Prostate gland (tissue), 2 donors: Measurements from ENCODE around the gene MDFIC2. TPM values are rescaled to one million over a fixed set of nuclear protein-coding genes. Genes with fewer than 3 reads are reported as not detected.
"Not testable (repeated sequence)": the region's sequence is repeated elsewhere in the genome, so short reads cannot be mapped to it uniquely, and the experiment has no call there.

ENCODE experiments used
- DNase-seq: peaks from one replicate; pipeline ENCODE4 v3.0.0-alpha.2; 2019; ENCODE audit warnings: low spot score
- H3K27ac ChIP-seq, 2 donors: fragments of 200-600 bp; sonication (generic); 2 replicates each; pipeline ENCODE4 v1.5.1; 2017 to 2019
- H3K27me3 ChIP-seq: fragments of 200-600 bp; sonication (generic); replicated peaks from 2 replicates; pipeline ENCODE4 v1.5.1; 2019; ENCODE audit not compliant: insufficient read depth
- H3K36me3 ChIP-seq, 2 donors: fragments of 200-600 bp; sonication (generic); 1 replicate in 1 of 2; 2 replicates in 1 of 2; pipeline versions ENCODE4 v1.5.1 to v1.8.1; 2017 to 2019
- H3K4me1 ChIP-seq: fragments of 200-600 bp; sonication (generic); replicated peaks from 2 replicates; pipeline ENCODE4 v1.5.1; 2019
- H3K4me3 ChIP-seq, 2 donors: fragments of 200-600 bp; sonication (generic); 2 replicates each; pipeline ENCODE4 v1.5.1; 2017 to 2019
- H3K9me3 ChIP-seq: fragments of 200-600 bp; sonication (generic); 2 replicates; pipeline ENCODE4 v1.5.1; 2017
- POLR2A ChIP-seq: fragments of 450-650 bp; IDR thresholded peaks from one replicate; pipeline ENCODE4 v1.6.1; 2016; ENCODE audit warnings: antibody characterized with exemption, mild to moderate bottlenecking
- POLR2AphosphoS5 ChIP-seq: sonication (generic); formaldehyde crosslinking; IDR thresholded peaks from one replicate; pipeline ENCODE4 v1.6.1; 2017; ENCODE audit warnings: antibody characterized with exemption
- WGBS: methylation state at CpG from one replicate; pipeline ENCODE4 v1.1.5; 2018; 5-methylcytosine and 5-hydroxymethylcytosine counted together
- intact Hi-C: fragments of 100-400 bp; cut with DNase I; formaldehyde crosslinking; loops from one replicate; pipeline ENCODE4 v1.14.2; 2022
- total RNA-seq, 2 donors: library from RNA; depleted of rRNA; stranded (reverse); fragments of >200 nt; gene quantifications; one replicate each; pipeline ENCODE4 v1.1.0, GENCODE V29; 2016
- TF ChIP-seq, protein P1 (sequence below), 4 experiments: fragments of 200-600 bp in 2 of 4; fragments of 450-650 bp in 2 of 4; sonication (generic) in 2 of 4; IDR thresholded peaks; 1 replicate in 3 of 4; 2 replicates in 1 of 4; pipeline ENCODE4 v1.5.1; 2016 to 2019; ENCODE audit warnings: antibody characterized with exemption in 4 of 4, mild to moderate bottlenecking in 2 of 4, moderate library complexity in 2 of 4

The MDFIC2 gene
- total RNA-seq, 2 donors from 2014 or later: not detected

DNA sequence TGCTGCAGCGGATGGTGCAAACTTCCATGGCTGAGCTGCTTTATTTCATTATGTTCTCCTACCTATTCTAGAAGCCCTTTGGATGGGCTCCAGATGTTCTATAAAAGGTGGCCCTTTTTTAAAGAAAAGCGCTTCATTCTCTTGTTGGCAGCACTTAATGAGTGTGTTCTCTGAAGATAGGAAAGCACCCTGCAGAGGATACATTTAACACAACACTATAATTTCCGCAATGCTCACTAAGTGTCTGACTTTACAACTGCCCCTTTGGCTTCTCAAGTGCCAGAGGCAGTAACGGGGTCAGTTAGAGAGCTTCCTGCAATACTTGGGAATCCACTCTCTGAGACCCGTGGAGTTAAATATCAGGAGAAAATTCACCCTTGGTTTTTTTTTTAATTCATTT is 88.1 kb downstream of the MDFIC2 start:
- no peaks in the 10 kb centered on the region for H3K27me3 ChIP-seq

DNA sequence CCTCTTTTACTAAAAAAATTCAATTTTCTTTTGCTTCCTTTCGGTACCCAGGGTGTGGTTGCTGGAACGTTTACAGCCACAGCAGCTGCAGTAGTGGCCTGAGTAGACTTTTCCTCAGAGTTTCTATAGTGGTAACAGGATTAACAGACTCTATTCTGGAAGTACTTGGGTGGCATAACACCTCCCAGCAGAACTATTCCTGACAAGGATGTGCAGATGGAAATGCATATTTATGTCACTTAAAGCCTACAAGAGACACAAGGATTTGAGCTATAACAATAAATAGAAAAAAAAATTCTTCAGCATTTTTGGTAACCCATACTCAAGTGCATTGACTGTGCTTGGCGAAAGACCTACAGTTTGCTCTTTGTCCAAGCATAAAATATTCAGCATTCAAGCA is 94.0 kb downstream of the MDFIC2 start:
- intact Hi-C loops: no loop called here
- TF ChIP-seq POLR2A: no peak
- TF ChIP-seq, protein P1, sequence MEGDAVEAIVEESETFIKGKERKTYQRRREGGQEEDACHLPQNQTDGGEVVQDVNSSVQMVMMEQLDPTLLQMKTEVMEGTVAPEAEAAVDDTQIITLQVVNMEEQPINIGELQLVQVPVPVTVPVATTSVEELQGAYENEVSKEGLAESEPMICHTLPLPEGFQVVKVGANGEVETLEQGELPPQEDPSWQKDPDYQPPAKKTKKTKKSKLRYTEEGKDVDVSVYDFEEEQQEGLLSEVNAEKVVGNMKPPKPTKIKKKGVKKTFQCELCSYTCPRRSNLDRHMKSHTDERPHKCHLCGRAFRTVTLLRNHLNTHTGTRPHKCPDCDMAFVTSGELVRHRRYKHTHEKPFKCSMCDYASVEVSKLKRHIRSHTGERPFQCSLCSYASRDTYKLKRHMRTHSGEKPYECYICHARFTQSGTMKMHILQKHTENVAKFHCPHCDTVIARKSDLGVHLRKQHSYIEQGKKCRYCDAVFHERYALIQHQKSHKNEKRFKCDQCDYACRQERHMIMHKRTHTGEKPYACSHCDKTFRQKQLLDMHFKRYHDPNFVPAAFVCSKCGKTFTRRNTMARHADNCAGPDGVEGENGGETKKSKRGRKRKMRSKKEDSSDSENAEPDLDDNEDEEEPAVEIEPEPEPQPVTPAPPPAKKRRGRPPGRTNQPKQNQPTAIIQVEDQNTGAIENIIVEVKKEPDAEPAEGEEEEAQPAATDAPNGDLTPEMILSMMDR (IDR thresholded peaks at IDR 0.05): no peak
- TF ChIP-seq POLR2AphosphoS5: no peak
- 62% methylated on average over 3 of the region's 3 CpGs for WGBS
- H3K4me1 ChIP-seq: no peaks in the 10 kb centered on the region
- no peaks in the 10 kb centered on the region for H3K27me3 ChIP-seq
- DNase-seq: no peak
- H3K36me3 ChIP-seq: no peaks in the 10 kb centered on the region
- no peaks in the 10 kb centered on the region for H3K9me3 ChIP-seq
- no peak overlapping the region for H3K27ac ChIP-seq
- H3K4me3 ChIP-seq: no peak overlapping the region

More for the DNA sequence above, 88.1 kb downstream of the MDFIC2 start:
- Histone ChIP-seq H3K9me3 (no peaks in the 10 kb centered on the region), H3K4me1 (no peaks in the 10 kb centered on the region), H3K27ac (no peak overlapping the region), H3K4me3 (no peak overlapping the region), H3K36me3 (no peaks in the 10 kb centered on the region)
- TF ChIP-seq POLR2AphosphoS5: no peak
- no peak for TF ChIP-seq POLR2A
- TF ChIP-seq, protein P1 (IDR thresholded peaks at IDR 0.05): no peak
- WGBS: 52% methylated on average over 5 of the region's 5 CpGs
- intact Hi-C loops: no loop called here
- DNase-seq: no peak

DNA sequence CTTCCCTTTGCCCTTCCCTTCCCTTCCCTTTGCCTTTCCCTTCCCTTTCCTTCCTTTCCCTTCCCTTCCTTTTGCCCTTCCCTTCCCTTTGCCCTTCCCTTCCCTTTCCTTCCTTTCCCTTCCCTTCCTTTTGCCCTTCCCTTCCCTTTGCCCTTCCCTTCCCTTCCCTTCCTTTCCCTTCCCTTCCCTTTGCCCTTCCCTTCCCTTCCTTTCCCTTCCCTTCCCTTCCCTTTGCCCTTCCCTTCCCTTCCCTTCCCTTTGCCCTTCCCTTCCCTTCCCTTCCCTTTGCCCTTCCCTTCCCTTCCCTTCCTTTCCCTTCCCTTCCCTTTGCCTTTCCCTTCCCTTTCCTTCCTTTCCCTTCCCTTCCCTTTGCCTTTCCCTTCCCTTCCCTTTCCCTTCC is 101.2 kb downstream of the MDFIC2 start:
- H3K4me1 ChIP-seq, intact Hi-C loops, H3K4me3 ChIP-seq, H3K36me3 ChIP-seq, H3K9me3 ChIP-seq, H3K27me3 ChIP-seq, DNase-seq, H3K27ac ChIP-seq: not testable (repeated sequence)

DNA sequence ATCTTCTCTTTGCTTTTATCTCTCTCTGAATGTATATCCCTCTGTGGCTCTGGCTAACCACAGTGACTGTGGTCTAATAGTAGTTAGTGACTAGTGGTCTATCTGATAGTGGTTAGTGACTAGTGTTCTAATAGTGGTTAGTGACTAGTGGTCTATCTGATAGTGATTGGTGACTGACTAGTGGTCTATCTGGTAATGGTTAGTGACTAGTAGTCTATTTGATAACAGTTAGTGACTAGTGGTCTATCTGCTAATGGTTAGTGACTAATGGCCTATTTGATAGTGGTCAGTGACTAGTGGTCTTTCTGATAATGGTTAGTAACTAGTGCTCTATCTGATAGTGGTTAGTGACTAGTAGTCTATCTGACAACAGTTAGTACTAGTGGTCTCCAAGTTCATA is 110.5 kb downstream of the MDFIC2 start:
- no peak for DNase-seq
- H3K27ac ChIP-seq: no peak overlapping the region
- no peaks in the 10 kb centered on the region for H3K9me3 ChIP-seq
- H3K36me3 ChIP-seq: no peaks in the 10 kb centered on the region
- no peak overlapping the region for H3K4me3 ChIP-seq
- H3K4me1 ChIP-seq: no peaks in the 10 kb centered on the region
- no peaks in the 10 kb centered on the region for H3K27me3 ChIP-seq
- intact Hi-C loops: no loop called here
- TF ChIP-seq, protein P1 (IDR thresholded peaks at IDR 0.05): no peak
- no peak for TF ChIP-seq POLR2A

DNA sequence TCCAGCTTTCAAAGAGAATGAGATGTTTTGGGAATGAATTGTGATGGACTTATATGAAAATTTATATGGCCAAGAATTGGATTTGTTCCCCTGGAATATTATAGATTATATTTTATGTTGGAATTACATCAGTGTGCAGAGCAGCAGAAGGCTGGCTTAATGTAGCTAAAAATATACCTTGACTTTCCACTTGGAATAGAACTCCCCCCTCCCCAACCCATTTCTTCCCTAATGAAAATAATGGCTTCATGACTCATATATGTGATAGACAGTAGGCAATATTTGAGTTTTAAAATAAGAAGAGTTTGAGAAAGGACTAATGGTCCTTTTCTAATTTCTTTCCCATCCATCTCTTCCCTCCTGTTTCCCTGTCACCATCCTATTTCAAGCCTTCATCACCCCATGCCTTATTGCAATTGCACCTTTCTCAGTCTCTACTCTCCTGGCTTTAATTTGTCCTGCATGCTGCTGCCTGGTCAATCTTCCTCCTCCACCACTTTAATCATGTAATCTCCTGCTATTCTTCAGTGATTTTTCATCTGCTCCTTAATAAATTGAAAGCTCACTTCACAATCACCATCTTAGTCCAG is 122.5 kb downstream of the MDFIC2 start:
- TF ChIP-seq, protein P1 (IDR thresholded peaks at IDR 0.05): no peak
- TF ChIP-seq POLR2A (no peak), POLR2AphosphoS5 (no peak)
- no peaks in the 10 kb centered on the region for H3K36me3 ChIP-seq
- H3K27me3 ChIP-seq: no peaks in the 10 kb centered on the region
- no peaks in the 10 kb centered on the region for H3K9me3 ChIP-seq
- H3K27ac ChIP-seq: no peak overlapping the region
- H3K4me1 ChIP-seq: no peaks in the 10 kb centered on the region
- DNase-seq: no peak
- intact Hi-C loops: no loop called here
- no peak overlapping the region for H3K4me3 ChIP-seq
